H1 (cell line): ENCODE measurements around the gene HDHD2. TPM values are rescaled to one million over a fixed set of nuclear protein-coding genes. Genes with fewer than 3 reads are reported as not detected.

Experiments
- ASH2L ChIP-seq: fragments of 200-600, 300-600 bp; sonication (generic); IDR thresholded peaks from one replicate; pipeline ENCODE4 v1.7.1; 2017; ENCODE audit warnings: low read length
- BACH1 ChIP-seq: IDR thresholded peaks from 2 replicates; pipeline ENCODE4 v1.6.1; 2012; ENCODE audit warnings: low read length, improper control_type of control experiment
- BRCA1 ChIP-seq: IDR thresholded peaks from 2 replicates; pipeline ENCODE4 v1.6.1; 2012; ENCODE audit warnings: low read depth, low read length, improper control_type of control experiment
- CEBPB ChIP-seq: IDR thresholded peaks from 2 replicates; pipeline ENCODE4 v1.6.1; 2012; ENCODE audit warnings: low read depth, low read length
- CHD2 ChIP-seq: IDR thresholded peaks from 2 replicates; pipeline ENCODE4 v1.6.1; 2012; ENCODE audit warnings: low read length, improper control_type of control experiment
- CREB1 ChIP-seq: IDR thresholded peaks from 2 replicates; pipeline ENCODE4 v1.6.1; 2012; ENCODE audit warnings: inconsistent platforms
- CTBP2 ChIP-seq: IDR thresholded peaks from 2 replicates; pipeline ENCODE4 v1.7.0; 2011; ENCODE audit warnings: borderline replicate concordance, mild to moderate bottlenecking, moderate library complexity, mixed read lengths, low read length; ENCODE audit not compliant: insufficient read depth, insufficient read length
- EZH2 ChIP-seq: fragments of 200-600 bp; sonication (generic); IDR thresholded peaks from 2 replicates; pipeline ENCODE4 v1.7.1; 2012; ENCODE audit warnings: low read depth, mild to moderate bottlenecking, moderate library complexity, low read length, inconsistent platforms; ENCODE audit not compliant: severe bottlenecking
- JUN ChIP-seq: IDR thresholded peaks from 2 replicates; pipeline ENCODE4 v1.6.1; 2011; ENCODE audit warnings: low read depth, mild to moderate bottlenecking, improper control_type of control experiment, low read length
- KDM4A ChIP-seq: IDR thresholded peaks from one replicate; pipeline ENCODE4 v1.7.1; 2012; ENCODE audit warnings: low read depth, mild to moderate bottlenecking, moderate library complexity, low read length, inconsistent platforms; ENCODE audit not compliant: severe bottlenecking
- PHF8 ChIP-seq: fragments of 200-600 bp; sonication (generic); conservative IDR thresholded peaks from 2 replicates; pipeline ENCODE4 v1.7.1; 2012; ENCODE audit warnings: low read depth, mild to moderate bottlenecking, inconsistent platforms, low read length, moderate library complexity
- RAD21 ChIP-seq, 2 experiments: IDR thresholded peaks in 1 of 2; conservative IDR thresholded peaks in 1 of 2; 2 replicates each; pipeline ENCODE4 v1.6.1; 2011; ENCODE audit warnings: low read depth in 2 of 2, low read length in 2 of 2, improper control_type of control experiment in 1 of 2, inconsistent platforms in 1 of 2, mild to moderate bottlenecking in 1 of 2, moderate library complexity in 1 of 2
- TAF1 ChIP-seq: IDR thresholded peaks from 2 replicates; pipeline ENCODE4 v1.6.1; 2011; ENCODE audit warnings: mild to moderate bottlenecking, low read depth, low read length
- TBP ChIP-seq: IDR thresholded peaks from 2 replicates; pipeline ENCODE4 v1.6.1; 2011; ENCODE audit warnings: low read depth, low read length, improper control_type of control experiment
- TCF12 ChIP-seq: IDR thresholded peaks from 2 replicates; pipeline ENCODE4 v1.6.1; 2011; ENCODE audit warnings: low read depth, mild to moderate bottlenecking, low read length
- TEAD4 ChIP-seq: IDR thresholded peaks from 2 replicates; pipeline ENCODE4 v1.6.1; 2012; ENCODE audit warnings: low read depth, low read length, inconsistent platforms, mixed read lengths
- ZNF274 ChIP-seq: IDR thresholded peaks from 2 replicates; pipeline ENCODE4 v1.7.0; 2012; ENCODE audit warnings: low read length, borderline replicate concordance; ENCODE audit errors: extremely low read depth
- polyA plus RNA-seq, 7 experiments: library from polyadenylated mRNA; depleted of rRNA in 3 of 7; stranded (reverse) in 5 of 7; unstranded in 2 of 7; fragments of >200 nt in 5 of 7; fragments of 200-250 nt in 2 of 7; gene quantifications; 1 replicate in 5 of 7; 2 replicates in 1 of 7; 4 replicates in 1 of 7; pipeline versions ENCODE4 v1.2.1 to v1.2.3, GENCODE V29; 2011 to 2013; ENCODE audit warnings: missing spikeins in 2 of 7, mixed read lengths in 2 of 7
- total RNA-seq: library from RNA; stranded (reverse); fragmentation: NEBNext Ultra II Directional; extraction: Animal tissue kit (Norgen Biotek cat#: 25700); gene quantifications from 2 replicates; pipeline ENCODE4 v1.2.1, GENCODE V29; 2021
- TF ChIP-seq, protein P1 (sequence below), 3 experiments: IDR thresholded peaks; 1 replicate in 2 of 3; 2 replicates in 1 of 3; pipeline versions ENCODE4 v1.5.1 to v1.6.1; 2011; ENCODE audit warnings: low read length in 3 of 3, mild to moderate bottlenecking in 3 of 3, inconsistent platforms in 2 of 3, low read depth in 1 of 3, moderate library complexity in 1 of 3; ENCODE audit not compliant: insufficient read depth in 1 of 3; ENCODE audit errors: control extremely low read depth in 1 of 3
- TF ChIP-seq, protein P2 (sequence below): IDR thresholded peaks from 2 replicates; pipeline ENCODE4 v1.6.1; 2012; ENCODE audit warnings: inconsistent platforms
- TF ChIP-seq, protein P3 (sequence below): IDR thresholded peaks from 2 replicates; pipeline ENCODE4 v1.6.1; 2011; ENCODE audit warnings: low read length, improper control_type of control experiment

Gene HDHD2
- total and polyA plus RNA-seq, 2 of the 8 experiments (the other 6 are each of a cell fraction or from before 2014, with no cell fraction given): 16.7 to 42.7 TPM

DNA sequence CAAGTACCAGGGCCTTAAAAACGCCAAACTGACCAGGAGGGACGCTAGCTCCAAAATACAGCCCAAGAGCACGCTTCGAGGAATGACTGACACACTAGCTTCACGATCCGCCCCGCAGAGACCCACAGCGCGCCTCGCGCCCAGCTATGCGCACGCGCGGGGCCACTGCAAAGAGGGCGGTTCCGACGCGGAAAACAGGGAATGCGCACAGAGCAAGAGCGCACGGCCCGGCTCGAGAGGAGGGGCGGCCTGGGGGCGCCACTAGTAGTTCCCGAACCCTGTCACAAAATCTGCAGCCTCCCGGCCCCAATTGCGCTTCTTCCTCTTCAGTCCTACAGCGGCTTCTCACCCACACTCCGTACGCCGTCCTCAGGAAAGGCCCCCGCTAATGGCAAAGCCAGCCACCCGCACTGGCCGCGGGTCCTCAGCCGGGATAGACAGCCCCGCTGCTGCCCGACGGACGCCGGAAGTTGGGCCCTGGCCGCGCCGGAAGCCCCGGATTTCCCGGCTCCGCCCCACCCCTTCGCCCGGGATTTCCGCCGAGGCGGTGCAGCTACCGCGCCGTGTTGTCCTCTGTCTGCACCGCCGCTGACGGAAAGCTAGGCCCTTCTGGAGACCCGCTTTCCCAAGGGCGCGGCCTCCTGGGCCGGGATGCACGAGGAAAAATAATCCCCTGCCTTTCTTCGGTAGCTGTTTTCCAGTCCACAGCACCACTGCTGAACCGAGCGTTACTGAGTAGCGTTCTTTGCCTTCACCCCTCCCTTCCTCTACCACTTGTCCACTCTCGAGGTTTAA is at the start of gene HDHD2 (continued):
- TF ChIP-seq CHD2 (no peak), CEBPB (no peak), BRCA1 (no peak), BACH1 (peak; percentile 33; the same call in 1 of the 2 replicates), ASH2L (peak; percentile 88), ZNF274 (no peak), RAD21 (IDR thresholded peaks at IDR 0.05 in 1 of 2, conservative IDR thresholded peaks at IDR 0.05 in 1 of 2; ENCODE audit: low read depth in 2 of 2, low read length in 2 of 2) (no peak), CTBP2 (no peak), PHF8 (peak; percentile 91), CREB1 (no peak), TCF12 (no peak), TBP (no peak), EZH2 (no peak), TAF1 (peak; percentile 76), JUN (no peak), KDM4A (peak; percentile 23), TEAD4 (peak; percentile 37; the same call in 1 of the 2 replicates)
- TF ChIP-seq, protein P1, sequence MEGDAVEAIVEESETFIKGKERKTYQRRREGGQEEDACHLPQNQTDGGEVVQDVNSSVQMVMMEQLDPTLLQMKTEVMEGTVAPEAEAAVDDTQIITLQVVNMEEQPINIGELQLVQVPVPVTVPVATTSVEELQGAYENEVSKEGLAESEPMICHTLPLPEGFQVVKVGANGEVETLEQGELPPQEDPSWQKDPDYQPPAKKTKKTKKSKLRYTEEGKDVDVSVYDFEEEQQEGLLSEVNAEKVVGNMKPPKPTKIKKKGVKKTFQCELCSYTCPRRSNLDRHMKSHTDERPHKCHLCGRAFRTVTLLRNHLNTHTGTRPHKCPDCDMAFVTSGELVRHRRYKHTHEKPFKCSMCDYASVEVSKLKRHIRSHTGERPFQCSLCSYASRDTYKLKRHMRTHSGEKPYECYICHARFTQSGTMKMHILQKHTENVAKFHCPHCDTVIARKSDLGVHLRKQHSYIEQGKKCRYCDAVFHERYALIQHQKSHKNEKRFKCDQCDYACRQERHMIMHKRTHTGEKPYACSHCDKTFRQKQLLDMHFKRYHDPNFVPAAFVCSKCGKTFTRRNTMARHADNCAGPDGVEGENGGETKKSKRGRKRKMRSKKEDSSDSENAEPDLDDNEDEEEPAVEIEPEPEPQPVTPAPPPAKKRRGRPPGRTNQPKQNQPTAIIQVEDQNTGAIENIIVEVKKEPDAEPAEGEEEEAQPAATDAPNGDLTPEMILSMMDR (IDR thresholded peaks at IDR 0.05; ENCODE audit: control extremely low read depth in 1 of 3, insufficient read depth in 1 of 3, low read depth in 1 of 3, low read length in 3 of 3): no peak
- TF ChIP-seq, protein P2, sequence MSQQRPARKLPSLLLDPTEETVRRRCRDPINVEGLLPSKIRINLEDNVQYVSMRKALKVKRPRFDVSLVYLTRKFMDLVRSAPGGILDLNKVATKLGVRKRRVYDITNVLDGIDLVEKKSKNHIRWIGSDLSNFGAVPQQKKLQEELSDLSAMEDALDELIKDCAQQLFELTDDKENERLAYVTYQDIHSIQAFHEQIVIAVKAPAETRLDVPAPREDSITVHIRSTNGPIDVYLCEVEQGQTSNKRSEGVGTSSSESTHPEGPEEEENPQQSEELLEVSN: no peak
- TF ChIP-seq, protein P3, sequence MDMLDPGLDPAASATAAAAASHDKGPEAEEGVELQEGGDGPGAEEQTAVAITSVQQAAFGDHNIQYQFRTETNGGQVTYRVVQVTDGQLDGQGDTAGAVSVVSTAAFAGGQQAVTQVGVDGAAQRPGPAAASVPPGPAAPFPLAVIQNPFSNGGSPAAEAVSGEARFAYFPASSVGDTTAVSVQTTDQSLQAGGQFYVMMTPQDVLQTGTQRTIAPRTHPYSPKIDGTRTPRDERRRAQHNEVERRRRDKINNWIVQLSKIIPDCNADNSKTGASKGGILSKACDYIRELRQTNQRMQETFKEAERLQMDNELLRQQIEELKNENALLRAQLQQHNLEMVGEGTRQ: no peak
